NCI-H226 (cell line): ENCODE data around the gene C19orf81.

ENCODE experiments used
- DNase-seq: peaks from one replicate; pipeline ENCODE4 v3.0.0-alpha.2; 2015

The C19orf81 gene

DNA sequence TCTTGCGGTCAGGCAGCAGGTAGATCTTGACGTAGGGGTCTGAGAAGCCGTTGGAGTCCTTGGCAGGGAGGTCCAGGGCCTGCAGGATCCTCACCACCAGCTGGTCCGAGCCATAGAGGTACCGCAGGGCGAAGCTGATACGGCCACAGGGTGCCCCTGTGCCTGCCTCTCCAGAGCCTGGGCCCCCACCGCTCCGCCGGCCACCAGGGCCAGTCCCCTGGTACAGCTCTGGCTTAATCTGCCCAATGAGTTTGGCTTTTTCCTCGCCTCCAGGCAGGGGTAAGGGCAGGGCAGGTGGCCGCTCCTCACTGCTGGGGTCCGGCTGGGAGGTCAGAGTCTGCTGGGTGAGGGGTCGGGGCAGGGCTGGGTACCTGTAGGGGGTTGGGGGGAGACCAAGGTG, 19.4 kb upstream of the C19orf81 start:
- no peak for DNase-seq

DNA sequence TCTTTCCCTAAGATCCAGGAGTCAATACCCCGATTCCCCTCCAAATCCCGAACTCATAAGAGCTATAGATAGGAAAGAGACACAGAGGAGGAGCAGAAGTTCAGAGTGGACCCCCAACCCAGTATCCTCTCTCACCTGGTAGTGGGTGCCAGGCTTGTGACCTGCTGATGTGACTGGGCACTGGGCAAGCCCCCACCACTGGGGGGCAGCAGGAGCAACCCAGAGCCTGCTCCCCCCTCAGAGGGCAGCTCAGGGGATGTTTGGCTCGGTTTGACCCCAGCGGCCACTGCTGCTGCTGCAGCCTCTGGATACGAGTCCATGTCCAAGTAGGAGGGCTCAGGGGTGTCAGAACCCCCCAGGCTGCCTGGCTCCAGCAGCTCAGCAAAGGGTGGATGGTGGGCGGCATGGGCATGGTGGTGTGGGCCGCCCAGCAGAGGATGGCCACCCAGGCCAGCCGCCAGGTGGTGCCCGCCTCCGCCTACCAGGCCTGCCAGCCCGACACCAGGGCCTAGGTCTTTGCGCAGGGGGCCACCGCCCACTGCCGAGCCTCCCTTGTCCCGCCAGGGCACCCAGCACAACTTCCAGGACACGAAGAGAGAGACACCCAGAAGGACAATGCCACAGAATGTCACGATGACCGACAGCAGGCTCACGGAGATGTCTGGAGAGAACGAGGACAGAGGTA, 17.0 kb upstream of the C19orf81 start:
- no peak for DNase-seq

DNA sequence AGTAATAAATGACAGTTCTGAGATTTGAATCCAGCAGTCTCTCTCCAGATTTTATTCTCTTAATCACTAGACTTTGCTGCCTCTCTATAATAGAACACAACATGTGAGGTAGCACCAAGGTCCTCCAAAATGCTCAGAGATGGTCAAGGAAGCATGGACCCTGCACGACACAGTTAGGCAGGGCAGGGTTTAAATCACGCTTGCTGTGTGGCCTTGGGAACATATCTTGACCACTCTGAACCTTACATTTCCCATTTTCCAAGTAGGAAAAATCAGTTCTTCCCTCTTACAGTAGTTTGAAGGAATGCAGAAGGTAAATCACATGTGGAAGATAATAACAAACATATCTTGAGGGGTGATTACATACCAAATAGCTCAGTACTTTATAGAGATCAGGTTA, 15.9 kb upstream of the C19orf81 start:
- no peak for DNase-seq

DNA sequence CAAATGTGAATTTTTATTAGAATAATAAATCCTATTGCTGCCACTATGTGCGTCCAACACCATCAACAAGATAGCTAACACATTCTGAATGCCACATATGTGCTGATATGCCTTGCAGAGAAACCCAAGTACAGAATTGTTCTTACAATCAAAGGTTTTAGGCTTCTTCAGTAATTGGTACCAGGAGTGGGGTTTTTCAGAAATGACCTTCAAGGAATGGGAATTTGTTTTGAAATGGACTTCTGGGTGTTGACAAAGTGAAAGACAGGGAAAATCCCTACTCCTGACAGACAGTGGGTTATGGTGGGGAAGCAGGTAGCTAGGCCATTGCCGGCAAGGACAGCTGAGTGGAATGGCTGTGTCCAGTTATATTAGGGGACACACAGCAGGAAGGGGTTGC, 15.3 kb upstream of the C19orf81 start:
- no peak for DNase-seq

DNA sequence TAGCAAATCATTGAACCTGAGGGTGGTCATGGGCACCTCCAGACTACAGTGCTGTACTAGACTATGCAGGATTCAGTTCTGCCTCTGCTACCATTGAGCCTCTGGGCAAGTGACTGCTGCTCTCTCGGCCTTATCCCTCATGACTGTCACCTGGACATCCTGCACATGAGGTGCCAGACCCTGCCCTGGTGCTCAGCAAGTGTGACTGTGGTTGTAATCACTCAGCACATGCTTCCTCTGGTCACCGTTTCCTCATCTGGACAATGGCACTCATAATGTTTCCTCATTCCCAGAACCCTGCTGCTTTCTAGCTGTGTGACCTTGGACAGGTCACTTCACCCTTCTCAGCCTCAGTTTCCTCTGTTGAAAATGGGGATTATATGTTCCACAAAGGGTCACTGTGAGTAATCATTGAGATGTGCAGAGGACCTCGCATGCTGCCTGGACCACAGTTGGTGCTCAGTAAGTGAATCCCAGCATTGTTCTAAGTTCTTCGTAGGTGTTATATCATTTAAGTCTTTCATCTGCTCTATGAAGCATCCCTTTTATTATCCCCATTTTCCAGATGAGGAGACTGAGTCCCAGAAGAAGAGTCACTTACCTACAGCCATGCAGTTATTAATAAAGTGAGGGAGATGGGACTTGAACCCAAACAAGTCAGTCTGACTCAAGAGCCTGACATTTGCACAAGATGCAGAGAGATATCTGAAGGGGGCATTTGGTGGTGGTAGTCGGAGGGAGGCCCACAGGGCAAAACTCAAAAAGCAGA, 12.7 kb upstream of the C19orf81 start:
- no peak for DNase-seq

DNA sequence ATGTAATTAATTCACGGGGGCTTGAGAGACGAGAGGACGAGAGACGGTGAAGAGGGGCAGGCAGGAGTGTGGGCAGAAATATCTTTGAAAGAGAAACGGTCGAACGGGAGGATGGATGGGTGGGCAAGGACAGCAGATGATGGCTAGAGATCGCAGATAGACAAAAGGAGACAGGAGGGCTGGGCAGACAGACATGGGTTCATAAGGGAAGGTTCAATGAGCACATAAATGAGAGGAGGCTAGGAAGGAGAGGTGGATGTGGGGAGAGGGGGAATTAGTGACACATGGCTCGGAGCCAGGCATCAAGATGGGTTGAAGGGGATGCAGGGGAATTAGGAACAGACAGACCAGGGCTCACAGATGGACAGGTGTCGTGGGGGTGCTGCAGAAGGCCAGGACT, 10.6 kb upstream of the C19orf81 start:
- DNase-seq, result no peak

DNA sequence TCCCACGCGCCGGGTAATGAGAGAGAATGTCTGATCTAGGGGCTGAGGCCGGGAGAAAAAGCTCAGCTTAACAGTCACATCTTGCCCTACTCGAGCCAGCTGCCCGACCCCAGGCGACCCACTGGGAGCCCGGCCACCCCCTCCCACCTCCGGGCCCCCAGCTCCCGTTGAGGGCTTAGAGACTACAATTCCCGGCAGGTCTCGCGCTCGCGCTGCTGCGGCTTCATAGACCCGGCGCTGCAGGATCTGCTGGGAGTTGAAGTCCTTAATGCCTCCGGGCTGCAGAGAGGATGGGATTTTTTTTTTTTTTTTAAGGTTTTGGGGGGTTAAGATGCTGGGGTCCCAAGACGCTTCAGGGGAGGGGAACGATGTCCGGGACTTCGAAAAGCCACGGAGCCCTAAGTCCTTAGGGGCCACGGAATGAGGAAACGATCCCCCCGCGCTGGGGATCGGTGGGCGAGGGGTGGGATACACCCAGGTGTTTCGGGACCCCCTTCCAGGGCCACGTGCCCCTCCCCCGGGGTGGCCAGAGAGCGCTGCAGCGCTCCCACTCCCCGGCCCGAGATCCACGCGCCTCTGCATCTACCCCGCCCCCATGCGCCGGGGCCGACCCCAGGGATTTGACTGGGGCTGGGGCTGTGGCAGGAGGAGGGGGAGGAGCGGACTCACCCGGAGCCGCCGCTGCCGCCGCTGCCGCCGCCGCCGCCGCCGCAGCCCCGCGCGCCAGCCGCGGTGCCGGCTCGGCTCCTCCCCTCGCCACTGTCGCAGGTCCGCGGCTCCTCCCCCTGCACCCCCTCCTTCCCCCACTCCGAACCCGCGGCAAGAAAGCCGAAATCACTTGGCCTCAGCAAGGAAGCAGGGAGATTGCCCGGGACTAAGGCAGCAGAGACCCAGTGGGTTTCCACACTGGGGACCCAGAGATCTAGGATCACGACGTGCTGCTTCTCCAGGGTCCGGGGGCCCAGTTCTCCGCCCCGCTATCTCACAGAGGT, 9.8 kb upstream of the C19orf81 start, which contains the start of gene SYT3:
SYT3 (minus strand) TSS at position 761 of the 992 bp plus-strand sequence. CDS start 2,470 bp downstream, outside the sequence.
- DNase-seq, result no peak

DNA sequence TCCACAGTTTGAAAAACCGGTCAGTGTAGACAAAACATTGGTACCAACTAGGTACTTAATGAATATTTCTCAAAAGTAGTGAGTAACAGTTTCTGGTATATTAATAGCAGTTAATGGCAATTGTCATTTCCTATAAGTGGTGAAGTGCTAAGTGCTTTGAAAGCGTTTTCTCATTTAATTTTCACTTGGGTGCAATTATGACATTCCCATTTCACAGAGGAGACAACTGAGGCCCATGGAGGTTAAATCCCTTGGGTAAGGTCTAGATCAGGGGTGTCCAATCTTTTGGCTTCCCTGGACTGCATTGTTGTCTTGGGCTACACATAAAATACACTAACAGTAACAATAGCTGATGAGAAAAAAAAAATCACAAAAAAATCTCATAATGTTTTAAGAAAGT, 8.9 kb upstream of the C19orf81 start:
- DNase-seq, result no peak

DNA sequence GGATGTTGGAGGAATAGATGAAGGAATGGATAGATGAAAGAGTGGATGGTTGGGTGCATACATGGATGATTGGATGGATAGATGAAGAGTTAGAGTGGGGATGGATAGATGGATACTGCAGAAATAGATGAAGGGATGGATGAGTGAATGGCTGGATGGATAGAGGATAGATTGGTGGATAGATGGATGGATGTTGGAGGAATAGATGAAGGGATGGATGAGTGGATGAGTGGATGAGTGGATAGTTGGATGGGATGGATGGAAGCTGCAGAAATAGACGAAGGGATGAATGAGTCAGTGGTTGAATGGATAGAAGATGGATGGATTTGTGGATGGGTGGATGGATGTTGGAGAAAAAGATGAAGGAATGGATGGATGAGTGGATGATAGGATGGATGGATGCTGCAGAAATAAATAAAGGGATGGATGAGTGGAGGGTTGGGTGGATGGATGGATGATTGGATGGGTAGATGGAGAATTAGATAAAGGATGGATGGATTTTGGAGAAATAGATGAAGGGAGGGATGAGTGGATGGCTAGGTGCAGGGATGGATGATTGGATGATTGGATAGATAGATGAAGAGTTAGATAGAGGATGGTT, 4.8 kb upstream of the C19orf81 start:
- DNase-seq, result no peak

DNA sequence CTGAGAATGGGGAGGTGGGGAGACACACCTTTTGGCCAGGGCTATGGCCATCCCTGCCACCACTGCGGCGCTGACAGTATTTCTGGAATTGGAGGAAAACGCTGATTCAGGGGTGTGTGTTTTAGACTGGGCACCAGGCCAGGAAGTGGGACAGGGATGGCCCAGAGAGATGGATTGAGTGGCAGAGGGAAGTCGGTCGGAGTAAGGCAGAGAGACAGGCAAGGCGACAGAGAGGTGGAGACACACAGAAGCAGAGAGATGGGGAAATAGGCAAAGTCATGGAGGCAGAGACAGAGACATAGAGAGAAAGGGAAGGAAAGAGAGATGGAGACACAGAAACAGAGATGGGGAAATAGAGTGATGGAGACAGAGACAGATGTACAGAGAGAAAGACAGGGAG, 4.1 kb upstream of the C19orf81 start:
- DNase-seq, result no peak

DNA sequence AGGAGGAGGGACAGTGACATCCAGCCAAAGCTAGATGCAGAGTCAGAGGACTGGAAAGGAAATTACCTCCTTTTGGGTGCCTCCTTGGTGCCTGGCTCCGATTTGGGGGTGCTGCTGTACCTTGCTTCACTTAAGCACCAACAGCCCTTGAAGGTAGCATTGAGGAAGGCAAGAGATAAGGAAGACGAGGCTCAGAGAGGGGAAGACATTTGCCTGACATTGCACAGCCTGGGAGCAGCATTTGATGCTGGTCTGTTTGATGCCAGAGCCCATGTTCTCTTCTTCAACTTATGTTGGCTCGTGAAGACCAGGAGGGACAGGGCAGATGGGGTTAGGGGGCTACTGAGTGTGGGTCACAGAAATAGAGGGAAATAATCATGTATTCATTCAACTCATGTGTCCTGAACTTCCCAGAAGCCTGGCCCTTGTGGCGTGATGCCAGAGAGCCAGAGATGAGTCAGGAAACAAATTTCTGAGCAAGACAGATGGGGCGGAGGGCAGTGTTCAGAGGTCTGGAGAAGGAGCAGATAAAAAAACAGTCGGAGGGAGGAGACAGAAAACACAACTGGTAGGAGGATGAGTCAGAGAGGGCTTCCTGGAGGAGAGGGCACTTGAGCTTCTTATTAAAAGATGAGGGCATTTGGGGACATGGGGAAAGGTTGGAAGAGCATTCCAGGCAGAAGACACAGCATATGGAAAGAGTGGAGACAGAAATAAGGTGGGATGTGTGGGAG, 3.0 kb upstream of the C19orf81 start:
- DNase-seq, result peak; percentile 81

DNA sequence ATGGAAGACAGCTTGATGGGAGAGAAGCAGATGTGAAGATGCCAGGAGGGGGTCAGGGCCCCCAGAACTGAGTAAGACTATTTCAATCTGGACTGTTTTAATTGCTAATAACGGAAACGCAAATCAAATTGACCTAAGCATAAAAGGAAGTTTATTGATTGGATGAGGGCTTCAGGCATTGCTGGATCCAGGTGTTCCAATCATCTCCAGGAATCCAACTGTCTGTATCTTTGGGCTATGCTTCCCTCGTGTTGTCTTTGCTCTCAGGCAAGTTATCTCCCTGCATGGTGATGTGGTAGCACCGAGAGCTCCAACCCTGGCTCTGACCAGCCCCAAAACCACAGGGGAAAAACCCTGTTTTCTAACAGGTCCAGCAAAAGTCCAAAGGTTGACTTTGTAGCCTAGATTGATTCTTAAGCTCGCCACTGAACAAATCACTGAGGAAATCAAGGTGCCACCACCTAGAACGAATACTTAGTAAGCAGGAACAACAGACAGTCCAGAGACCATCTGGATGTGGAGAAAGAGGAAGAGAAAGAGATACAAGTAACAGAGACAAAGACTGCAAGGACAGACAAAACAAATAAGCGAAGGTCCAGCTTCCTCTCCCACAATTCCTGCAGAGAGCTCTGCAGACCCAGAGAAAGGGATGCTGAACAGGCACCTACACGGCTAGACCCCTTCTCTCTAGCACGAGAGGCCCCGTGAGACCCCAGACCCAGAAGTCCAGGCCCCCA, 1.2 kb upstream of the C19orf81 start:
- DNase-seq, result no peak

DNA sequence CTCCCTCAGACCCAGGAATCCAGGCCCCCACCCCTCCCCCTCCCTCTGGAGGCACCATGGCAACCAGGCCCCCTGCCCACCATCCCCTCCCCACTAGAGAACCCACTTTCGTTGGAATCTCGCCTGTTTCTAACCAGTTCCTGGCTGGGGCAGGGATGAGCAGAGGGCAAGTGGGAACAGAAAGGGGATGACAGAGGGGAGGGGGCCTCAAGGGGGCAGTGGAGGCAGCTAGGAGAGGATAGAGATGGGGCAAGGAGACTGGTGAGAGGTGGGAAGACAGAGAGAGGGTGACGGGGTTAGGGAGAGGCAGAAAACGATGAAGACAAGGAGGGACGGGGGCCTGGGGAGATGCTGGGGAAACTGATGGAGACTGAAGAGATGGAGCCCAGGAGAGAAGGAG, 586 bp upstream of the C19orf81 start:
- no peak for DNase-seq

DNA sequence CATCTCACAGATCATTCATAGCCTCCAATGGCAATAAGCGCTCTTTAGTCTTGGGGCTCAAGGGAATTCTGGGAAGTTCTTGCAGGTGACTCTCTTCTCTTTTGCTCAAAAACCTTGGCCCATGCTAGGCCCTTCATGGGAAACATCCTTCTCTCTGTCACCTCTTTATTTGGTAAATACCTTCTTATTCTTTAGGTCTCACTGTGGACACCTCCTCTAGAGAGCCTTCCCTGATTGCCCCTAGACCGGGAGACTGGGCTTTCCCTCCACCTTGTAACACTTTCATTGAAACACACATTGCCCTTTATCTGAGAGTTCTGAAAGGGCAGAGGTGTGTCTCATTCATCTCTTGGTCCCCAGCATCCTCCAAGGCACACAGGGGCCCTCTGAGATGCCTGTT, 1.9 kb downstream of the C19orf81 start:
- no peak for DNase-seq

DNA sequence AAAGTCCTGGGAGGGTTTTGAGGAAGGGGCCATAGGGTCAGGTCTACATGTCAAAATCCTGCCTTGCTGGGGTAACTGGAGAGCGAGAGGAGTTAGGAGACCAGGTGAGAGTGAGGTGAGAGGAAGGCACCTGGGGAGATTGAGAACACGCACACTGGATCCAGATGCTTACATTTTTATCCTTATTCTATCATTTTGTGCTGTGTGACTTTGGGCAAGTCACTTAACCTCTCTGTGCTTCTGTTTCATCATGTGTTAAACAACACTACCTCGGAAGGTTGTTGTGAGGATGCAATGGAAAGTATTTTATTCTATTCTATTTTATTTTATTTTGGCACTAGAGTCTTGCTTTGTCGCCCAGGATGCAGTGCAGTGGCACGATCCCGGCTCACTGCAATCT, 3.5 kb downstream of the C19orf81 start:
- no peak for DNase-seq

DNA sequence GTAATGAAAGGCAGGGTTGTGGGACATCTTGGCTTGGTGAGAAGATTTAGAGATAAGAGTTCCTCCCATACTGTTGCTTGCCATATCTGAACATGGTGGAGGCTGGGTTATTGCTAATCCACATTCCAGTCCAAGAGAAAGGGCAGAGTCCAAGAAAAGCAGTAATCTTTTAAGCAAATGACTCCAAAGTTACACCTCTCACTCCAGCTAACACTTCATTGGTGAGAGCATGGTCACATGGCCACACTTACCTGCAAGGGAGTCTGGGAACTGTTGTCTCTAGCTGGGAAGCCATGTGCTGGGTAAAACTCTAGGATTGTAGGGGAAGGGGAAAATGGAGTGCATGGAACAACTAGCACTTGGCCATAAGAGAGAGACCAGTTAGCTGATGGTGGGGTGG, 5.6 kb downstream of the C19orf81 start:
- DNase-seq, result no peak

DNA sequence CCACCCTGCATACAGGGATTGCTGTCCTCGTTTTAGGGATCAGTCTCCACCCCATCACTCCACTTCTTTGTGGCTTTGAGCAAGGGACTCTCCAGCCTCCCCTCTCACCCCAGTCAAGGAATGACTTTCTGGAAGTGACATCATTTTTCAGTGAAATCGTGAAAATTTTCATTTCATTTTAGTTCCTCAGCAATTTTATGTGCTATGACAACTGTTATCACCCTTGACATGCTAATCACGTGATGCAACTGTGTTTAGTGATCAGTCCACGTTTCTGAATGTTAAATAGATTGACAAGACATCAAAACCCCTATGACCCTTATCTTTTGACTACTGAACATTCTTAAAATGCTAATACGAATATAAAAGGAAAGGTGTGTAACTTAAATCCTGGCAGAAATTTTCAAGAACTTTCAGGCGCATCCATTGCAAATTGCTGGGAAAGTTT, 8.0 kb downstream of the C19orf81 start:
- no peak for DNase-seq

DNA sequence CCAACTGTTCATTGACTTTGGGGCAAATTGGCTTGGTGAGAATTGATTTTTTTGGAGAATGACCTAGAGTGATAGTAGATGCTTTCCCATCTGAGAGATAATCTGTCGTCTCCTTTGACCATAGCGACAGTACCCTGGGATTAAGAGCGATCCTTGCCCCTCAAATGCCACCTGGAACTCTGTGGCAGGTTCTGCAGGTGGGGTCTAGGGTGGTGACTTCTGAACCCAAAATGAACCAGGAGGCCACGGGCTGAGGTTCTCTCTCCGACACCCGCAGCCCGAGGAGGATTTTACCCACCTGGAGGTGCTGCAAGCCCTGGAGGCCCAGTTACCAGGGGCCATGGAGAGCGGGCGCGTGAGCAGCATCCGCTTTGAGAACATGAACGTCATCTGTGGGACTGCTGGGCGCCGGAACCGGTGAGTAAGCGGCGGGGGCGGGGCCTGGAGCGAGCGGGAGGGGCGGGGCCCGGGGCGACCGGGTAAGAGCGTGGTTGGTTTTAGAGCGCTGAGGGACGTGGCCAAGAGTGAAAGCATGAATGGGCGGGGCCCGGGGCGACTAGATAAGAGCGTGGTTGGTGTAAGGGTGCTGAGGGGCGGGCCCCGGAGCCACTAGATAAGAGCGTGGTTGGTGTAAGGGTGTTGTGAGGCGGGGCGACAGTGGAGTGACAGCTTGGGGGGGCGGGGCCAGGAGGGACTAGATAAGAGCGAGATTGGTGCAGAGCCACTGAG, 8.6 kb downstream of the C19orf81 start:
- DNase-seq, result peak; percentile 98

DNA sequence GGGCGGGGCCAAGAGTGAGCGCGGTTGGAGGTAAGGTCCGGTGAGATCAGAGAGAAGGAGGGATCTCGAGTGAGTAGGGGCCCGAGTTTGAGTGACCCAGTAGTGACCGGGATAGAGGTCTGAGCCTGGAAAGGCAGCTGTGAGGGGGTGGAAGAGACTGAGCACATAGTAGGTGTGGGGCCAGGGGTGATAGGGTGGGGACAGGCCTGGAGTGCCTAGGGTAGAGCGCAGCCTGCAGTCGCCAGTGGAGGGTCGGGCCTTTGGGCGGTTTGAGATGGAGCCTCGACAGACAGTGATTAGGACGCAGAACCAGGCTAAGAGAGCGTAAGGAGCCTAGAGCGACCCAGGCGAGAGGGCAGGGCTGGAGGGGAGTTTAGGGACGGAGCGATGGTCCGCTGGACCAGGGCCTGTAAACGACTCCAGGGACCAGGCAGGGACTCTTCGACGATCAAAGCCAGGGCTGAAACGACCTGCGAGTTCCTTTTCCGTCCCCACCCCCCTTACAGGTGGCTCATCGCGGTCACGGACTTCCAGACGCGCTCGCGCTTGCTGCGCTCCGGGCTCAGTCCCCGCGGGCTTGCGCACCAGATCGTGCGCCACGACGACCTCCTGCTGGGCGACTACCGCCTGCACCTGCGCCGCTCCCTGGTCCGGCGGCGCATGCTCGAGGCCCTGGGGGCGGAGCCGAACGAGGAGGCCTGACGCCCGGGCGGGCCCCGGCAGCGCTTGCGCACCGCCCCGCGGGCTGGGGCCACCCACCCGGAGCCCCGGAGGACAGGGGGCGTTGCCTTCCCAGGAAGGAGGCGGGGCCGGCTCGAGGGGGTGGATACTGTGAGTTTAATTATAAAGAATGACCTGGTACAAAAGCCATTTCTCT, 9.4 kb downstream of the C19orf81 start:
- DNase-seq, result peak; percentile 71
